HG03139 (cell line): ENCODE measurements around the gene HAPLN2.
"Not testable (repeated sequence)": the region's sequence is repeated elsewhere in the genome, so short reads cannot be mapped to it uniquely, and the experiment has no call there.

Experiments used
- ATAC-seq: cut with Tn5 transposase; IDR thresholded peaks from one replicate; pipeline ENCODE4 v1.9.1; 2021; ENCODE audit not compliant: unreplicated experiment

Gene HAPLN2

DNA sequence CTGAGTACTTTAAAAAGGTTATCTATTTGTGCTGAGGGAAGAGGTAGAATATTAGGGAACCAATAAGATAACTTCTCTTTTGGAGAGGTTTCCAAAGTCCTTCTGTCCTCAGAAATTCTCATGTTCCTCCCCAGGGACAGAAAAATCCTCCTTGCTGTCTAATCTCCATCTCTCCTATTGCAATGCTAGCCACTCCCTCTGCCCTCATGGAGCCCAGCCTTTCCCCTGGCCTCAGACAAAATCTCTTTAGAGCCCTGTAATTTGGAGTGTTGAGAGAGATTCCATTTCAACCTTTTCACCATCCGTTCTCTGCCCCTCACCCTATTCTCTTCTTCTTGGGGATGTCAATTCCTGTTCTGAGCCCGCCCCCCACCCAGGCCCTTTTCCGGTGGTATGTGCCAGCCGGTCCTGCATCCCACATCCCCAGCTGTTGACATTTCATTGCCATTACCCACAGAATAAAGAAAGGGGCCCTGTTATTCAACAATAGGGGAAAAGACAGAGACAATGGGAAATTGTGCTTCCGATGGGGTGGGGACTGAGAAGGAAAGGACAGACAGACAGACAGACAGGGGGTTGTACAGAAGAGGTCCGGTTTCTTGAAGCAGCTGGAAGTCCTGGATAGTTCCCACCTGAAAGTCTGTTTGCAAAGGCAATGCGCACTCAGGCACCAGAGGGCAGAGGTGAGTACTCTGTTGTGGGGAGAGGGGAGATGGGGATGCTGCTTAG is at the start of gene HAPLN2:
Gene HAPLN2, plus strand, starts transcription at position 563 of the 729 bp plus-strand sequence. CDS start 4,076 bp downstream, outside the sequence.
- ATAC-seq: no peak

DNA sequence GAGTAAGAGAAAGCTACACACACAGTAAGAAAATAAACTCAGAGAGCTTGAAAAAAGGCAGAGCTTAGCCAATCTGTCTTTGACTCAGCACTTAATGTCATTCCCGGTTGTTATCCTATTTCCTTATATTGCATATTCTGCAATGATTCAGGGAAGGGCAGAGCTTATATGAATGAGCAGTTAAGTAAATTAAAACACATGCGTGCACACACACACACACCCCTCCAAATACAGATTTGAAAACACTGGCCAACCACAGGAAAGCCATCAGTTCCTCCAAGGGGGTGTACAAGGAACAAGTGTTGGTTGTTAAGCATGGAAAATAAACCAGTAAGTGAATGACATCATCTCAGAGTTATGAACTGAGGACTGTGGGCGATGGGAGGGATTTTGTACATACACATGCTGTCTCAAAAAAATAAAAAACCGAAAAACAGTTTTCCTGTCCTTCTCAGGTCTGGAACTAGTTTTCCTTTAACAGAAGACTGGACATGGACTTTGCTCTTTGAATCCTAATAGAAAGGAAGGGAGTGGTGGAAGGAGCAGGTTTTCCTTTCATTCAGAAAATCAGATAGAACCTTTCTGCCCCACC is 47.9 kb upstream of the HAPLN2 start:
- ATAC-seq: no peak

DNA sequence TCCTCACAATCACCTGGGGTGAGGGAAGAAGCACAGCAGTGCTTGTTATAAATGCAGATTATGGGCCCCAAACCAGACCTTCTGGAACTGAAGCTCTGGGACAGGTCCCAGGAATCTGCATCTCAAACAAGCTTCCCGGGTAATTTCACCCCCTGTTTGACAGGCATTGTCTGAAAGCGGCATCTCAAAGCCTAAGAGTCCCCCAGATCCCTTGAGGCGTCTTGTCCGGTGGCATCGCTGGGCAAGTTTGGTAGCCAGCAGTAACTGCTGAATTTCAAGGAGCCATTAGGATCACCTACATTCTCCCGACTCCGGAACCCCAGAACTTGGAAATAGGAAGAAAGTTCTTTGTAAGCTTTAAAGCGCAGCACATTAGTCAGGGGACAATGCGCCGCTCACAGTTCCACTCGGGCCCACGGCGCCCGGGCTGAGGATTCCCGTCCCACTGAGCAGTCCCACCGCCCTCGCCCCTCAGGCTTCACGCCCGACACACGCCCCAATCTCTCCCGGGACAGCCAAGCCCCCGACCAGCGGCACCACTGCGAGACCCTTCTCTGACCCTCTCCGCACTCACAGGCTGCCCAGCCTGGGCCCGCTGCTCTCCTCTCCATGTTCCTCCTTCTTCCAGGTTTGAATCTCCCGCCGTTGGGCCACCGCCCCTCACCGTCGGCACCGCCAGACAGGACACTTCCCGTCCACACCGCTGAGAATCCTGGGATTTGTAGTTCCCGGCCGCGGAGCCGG is 47.1 kb upstream of the HAPLN2 start, which contains the start of gene IQGAP3:
Gene IQGAP3, minus strand, starts transcription at position 647 of the 744 bp plus-strand sequence. Its CDS starts 36 bp downstream, at position 611.
- ATAC-seq: no peak

DNA sequence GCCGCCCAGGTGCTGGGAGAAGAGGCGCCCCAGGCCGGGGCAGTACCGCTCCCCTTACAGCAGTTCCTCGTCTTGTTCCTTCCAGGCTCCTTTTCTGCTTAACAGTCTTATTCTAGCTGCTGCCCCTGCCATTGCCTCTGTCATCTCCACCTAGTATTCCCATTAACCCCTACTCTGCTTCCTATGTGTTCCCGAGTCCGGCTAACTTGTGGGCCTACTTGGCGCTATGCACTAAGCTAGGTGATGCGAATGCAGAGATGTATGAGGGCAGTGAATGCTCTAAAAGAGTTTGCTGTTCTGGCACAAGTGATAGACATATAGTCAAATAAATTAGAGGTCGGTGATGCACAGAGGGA is 46.6 kb upstream of the HAPLN2 start:
- no peak for ATAC-seq

DNA sequence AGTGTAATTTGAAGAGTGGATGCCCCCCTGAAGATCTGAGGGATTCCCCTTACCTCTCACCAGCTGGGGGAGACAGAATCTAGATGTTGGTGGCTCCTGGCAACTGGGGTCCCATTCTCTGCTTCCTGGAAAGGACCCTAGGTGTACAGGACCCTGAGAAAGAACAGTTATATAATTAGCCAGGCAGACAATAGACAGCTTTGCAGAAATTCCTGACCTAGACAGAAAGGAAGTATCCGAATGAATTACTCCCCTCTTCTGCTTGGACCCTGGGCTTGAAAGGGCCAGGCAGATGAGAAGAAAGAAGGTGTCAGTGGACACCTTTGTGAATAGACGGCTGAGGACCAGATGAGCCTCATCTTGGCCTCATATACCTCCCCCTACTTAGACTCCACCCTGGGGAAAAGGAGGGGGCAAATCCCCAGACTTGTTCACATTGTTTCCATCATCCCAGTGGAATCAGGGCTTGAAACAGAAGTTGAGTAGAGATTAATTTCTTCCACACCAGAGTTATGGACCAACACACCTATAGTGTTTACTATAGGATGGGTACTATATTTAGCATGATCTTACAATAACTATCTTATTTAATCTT is 45.1 kb upstream of the HAPLN2 start:
- ATAC-seq: no peak

DNA sequence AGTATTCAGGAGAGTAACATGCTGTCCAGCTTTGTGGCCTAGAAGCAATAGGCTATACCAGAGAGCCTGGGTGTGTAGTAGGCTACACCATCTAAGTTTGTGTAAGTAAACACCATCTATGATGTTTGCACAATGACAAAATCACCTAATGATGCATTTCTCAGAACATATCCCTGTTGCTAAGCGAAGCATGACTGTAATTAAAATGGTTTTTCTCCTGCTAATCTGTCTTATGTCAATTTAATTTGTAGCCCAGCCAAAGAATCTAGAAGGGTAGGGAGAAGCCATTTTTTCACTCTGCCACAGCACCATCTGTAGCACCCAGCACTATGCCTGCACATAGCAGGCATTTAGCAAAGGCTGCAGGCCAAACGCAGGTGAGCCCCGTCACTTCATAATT is 41.7 kb upstream of the HAPLN2 start:
- no peak for ATAC-seq

DNA sequence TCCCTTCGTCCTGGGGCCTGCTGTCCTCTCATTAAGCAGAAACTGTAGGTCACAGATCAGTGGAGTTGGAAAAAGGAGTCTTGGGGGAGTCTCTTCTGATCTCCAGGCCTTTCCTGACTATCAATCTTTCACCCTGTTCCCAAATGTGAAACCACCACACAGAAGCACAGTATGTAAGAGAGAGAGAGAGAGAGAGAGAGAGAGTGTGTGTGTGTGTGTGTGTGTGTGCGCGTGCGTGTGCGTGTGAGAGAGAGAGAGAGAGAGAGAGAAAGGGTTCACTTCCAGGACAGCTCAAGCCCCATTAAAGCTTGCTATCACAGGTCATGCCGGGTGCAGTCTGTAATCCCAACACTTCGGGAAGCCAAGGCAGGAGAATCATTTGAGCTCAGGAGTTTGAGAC is 41.2 kb upstream of the HAPLN2 start:
- no peak for ATAC-seq

DNA sequence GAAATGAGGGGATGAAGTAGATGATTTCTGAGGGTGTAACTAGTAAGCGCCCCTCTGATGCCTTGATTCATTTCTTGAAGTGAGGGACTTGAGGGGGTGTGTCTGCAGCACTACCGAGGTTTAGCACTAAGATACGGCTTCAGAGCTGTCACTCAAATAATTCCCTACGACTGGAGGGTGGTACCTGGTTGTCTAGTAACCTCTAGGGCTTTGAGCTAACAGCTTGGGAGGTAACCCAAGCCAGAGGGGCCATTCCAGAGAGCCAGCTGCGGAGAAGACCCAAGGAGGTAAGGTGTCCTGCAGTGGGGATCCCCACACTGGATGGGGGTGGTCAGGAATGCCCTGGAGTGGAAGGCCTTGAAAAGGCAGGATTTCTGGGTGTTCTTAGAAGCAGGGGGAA is 39.7 kb upstream of the HAPLN2 start, which contains the start of gene TTC24:
Gene TTC24, plus strand, starts transcription at position 252 of the 400 bp plus-strand sequence. CDS start 1,642 bp downstream, outside the sequence.
- no peak for ATAC-seq

DNA sequence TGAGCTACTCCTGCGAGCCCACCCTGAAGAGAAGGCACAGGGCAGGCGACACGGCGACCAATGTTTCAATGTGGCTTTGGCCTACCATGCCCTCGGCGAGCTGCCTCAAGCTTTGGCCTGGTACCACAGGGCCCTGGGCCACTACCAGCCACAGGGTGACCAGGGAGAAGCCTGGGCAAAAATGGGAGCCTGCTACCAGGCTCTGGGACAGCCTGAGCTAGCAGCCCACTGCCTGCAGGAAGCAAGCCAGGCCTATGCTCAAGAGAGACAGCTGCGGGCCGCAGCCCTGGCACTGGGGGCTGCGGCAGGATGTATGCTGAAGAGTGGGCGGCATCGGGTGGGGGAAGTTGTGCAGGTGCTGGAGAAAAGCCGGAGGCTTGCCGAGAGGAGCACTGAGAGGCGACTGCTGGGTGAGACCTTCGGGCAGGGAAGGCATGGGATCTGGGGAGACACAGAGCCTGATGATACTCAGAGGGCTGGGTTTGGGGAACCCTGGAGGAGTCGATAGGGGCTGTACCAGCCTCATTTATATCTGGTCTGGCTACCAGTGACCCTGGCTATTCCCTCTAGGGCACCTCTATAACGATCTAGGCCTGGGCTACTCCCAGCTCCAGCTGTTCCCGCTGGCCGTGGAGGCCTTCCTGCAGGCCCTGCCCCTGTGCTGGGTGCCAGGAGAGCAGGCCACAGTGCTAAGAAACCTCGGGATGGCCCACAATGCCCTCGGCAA is 37.4 kb upstream of the HAPLN2 start:
- no peak for ATAC-seq

DNA sequence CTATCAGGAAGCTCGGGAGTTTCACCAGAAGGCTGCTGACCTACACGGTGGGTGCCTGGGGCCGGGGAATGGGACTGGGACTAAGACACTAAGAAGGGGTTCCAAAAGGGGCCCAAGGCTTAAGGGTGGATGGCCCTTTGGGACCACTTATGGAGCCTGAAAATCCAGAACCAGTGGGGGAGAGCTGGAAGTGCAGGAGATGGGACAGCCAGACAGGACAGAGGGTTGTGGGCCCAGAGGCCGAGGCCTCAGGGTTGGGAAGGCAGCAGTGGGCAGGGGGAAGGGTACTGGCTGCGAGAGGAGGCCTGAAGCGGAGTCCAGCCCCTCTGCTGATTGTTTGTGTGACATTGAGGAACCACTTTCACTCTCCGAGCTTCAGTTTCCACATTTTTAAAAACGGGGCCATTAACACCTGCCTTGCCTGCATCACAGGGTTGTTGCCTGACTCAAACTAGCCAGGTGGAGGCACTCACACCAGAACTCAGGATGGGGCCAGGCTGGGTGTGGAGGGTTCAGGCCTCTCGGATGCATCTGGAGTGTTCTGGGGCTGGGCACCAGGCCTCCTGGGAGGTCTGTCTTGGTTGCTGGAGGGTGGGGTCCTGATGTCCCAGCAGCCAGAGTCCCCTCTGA is 36.7 kb upstream of the HAPLN2 start:
- no peak for ATAC-seq

DNA sequence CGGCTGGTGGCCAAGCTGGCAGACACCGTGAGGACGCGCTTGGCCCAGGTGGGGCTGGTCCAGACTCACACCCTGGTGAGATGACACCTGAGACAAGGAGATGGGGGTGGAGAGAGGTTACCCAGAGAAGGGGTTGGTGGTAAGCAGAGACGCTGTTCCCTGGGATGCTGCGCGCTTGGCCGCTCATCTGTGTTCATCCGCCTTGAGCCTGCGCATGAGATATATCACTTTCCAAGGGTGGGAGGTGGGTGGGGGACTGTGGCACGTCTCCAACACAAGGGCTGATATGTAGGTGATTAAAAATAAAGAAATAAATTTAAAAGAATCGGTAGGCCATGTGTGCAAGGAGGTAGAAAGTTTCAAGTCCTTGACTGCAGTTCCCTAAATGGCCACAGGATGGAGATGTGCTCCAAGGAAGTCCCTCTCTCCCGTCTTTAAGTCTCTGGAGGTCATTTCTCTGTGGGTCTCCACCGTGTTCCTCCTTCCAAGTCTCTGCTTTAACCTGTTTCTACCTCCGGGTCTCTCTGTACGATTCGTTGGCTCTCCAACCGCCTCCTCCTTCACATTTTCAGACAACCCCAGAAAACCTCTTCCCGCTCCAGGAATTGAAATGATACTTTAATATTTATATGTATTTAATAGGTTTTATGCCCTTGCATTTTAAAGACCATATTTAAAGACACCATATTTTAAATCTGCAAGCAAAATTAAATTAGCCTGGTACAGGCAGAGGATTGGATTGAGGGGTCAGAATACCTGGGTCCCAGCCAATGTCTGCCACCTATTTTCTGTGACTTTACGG is 35.2 kb upstream of the HAPLN2 start:
- ATAC-seq: no peak

DNA sequence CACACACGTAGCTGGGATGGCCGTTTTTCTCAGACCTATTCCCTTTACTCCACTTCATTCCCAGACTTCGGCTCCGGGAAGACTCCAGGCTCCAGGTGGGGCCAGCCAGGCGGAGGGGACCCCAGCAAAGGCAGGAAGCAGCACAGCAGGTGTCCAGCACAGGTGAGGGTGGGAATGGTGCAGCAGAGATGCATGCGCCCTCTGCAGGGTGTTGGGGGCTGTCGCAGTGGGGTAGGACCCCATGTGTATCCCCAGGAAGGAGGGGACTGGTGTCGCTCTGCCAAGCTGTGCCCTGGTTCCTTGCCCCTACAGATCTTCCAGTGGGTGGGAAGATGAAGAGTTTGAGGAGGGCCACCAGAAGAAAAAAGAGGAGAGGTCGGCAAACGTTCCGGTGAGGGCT is 34.4 kb upstream of the HAPLN2 start:
- ATAC-seq: no peak

DNA sequence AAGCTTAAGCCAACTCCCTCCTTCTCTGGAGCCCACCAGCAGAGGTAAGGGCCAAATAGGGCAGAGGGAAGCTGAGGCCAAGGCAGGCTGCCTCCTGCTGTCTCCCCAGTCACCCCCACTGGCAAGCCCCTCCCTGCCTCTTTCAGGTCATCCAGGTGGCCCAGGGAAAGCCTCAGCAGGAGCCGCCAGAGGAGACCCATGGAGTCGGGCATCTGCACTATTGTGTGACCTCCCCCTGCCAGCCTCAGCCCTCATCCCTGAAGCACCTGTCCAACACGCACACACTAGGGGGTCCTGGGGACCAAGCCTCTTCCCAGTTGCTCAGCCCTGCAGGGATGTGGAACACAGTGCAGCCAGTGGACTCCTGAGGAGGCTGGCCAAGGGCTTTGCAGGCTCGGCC is 32.9 kb upstream of the HAPLN2 start:
- ATAC-seq: no peak

DNA sequence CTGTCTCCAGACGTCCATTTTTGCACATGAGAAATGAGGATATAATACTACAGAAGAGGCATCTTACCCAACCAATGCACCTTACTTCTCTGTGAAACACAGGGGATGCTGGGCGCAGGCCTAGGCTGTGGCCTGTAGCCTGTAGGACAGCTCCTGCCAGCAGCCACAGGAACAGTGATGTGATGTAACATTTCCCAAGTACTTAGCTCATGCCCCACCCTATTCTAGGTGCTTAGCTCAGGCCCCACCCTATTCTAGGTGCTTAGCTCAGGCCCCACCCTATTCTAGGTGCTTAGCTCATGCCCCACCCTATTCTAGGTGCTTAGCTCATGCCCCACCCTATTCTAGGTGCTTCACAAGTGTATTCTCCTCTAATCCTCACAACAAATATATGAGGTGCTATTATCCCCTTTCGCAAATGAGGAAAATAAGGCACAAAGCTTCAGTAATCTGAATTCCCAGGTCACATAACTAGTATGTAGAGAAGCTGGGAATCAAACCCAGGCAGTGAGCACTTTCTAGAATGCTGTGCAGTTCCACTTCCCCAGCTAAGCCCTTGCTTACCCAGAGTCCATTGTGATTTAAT is 32.2 kb upstream of the HAPLN2 start:
- ATAC-seq: no peak

DNA sequence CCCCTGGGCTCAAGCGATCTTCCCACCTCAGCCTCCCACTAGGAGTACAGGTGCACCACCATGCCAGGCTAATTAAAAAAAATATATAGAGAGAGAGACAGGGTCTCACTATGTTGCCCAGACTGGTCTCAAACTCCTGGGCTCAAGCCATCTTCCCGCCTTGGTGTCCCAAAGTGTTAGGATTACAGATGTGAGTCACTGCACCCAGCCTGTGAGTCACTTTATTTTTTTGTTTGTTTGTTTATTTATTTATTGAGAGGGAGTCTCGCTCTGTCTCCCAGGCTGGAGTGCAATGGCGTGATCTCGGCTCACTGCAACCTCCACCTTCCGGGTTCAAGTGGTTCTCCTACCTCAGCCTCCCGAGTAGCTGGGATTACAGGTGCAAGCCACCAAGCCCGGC is 31.3 kb upstream of the HAPLN2 start:
- not testable (repeated sequence) for ATAC-seq

DNA sequence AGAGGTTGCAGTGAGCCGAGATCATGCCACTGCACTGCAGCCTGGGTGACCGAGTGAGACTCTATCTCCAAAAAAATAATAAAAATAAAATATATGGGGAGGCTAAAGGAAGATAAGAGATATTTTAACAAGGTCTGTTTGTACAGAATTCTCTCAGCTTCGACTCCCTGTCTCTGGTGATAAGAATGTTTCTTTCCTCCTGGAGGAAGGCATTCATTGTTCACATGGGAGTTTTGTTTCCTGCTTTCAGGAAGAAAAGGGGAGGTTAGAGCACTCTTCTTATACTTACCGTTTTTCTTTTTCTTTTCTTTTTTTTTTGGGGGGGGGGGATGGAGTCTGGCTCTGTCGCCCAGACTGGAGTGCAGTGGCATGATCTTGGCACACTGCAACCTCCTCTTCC is 29.7 kb upstream of the HAPLN2 start:
- no peak for ATAC-seq

DNA sequence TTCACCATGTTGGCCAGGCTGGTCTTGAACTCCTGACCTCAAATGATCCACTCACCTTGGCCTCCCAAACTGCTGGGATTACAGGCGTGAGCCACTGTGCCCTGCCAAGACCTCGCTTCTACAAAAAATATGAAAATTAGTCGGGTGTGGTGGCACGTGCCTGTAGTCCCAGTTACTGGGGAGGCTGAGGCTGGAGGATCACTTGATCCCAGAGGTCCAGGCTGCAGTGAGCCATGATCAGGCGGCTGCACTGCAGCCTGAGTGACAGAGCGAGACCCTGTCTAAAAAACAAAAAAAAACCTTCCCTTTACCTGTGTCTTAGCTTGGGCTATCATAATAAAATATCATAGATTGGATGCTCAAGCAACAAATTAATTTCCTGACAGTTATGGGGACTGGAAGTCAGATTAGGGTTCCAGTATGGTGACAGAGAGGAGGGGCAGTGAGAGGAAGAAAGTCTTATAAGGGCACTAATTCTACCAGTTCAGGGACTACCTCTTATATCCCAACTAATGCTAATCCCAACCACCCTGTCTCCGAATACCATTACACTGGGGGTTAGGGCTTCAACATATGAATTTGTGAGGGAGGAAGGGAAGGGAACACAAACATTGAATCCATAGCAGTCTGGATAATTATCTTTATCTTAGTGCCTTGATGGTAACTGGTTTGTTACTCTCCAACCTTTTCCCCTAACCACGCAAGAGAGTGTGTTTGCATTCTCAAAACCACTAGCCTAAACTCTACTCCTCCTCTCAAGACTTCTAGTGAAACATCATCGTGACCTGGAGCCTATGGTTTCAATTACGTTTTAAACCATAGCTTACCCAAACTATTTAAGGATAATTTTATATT is 28.7 kb upstream of the HAPLN2 start:
- no peak for ATAC-seq

DNA sequence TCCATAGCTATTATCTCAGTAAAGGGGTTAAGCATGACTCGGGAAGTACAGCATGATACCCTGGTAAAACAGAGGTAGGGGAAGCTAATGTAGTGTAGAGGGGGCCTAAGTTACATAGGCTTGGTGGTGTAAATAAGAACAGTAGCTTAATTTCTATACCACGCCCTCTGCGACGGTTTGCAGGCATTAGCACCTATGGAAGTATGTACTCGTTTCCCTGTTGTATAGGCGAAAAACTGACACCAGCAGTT is 28.1 kb upstream of the HAPLN2 start:
- ATAC-seq: no peak
